Measurements from ENCODE around the gene IL36B.

The IL36B gene

GRCh38 chr2:113050921-113051895, 1.5 kb downstream of the IL36B start:
- DNase-seq = no peak

- no peak for DNase-seq
Measured at GRCh38 chr2:113046465-113046864, 6.2 kb downstream of the IL36B start.

- DNase-seq = no peak
Measured at GRCh38 chr2:113041871-113042270, 10.8 kb downstream of the IL36B start.

- DNase-seq = no peak
Measured at GRCh38 chr2:113039719-113040118, 12.9 kb downstream of the IL36B start.

- no peak for DNase-seq
Measured at GRCh38 chr2:113039158-113039557, 13.5 kb downstream of the IL36B start.

GRCh38 chr2:113038291-113038690, 14.4 kb downstream of the IL36B start:
- DNase-seq = no peak

GRCh38 chr2:113036763-113037162, 15.9 kb downstream of the IL36B start:
- no peak for DNase-seq

- no peak for DNase-seq
Measured at GRCh38 chr2:113034016-113034415, 18.7 kb downstream of the IL36B start.

- no peak for DNase-seq
Measured at GRCh38 chr2:113032737-113033136, 19.9 kb downstream of the IL36B start.

GRCh38 chr2:113028112-113028511, 24.6 kb downstream of the IL36B start:
- no peak for DNase-seq

- DNase-seq = no peak
Measured at GRCh38 chr2:113027691-113028090, 25.0 kb downstream of the IL36B start.

- no peak for DNase-seq
Measured at GRCh38 chr2:113025737-113026136, 26.9 kb downstream of the IL36B start.

GRCh38 chr2:113024764-113025163, 27.9 kb downstream of the IL36B start:
- DNase-seq = no peak

- DNase-seq = no peak
Measured at GRCh38 chr2:113021312-113021711, 31.4 kb downstream of the IL36B start.

- DNase-seq = no peak
Measured at GRCh38 chr2:113018509-113018908, 34.2 kb downstream of the IL36B start.

GRCh38 chr2:113015655-113016054, 37.0 kb downstream of the IL36B start:
- no peak for DNase-seq

- DNase-seq = no peak
Measured at GRCh38 chr2:113015042-113015441, 37.6 kb downstream of the IL36B start.

- no peak for DNase-seq
Measured at GRCh38 chr2:113014067-113014466, 38.6 kb downstream of the IL36B start.

GRCh38 chr2:113013336-113013661, 39.4 kb downstream of the IL36B start:
- DNase-seq = no peak

- no peak for DNase-seq
Measured at GRCh38 chr2:113012436-113013335, 40.0 kb downstream of the IL36B start.

GRCh38 chr2:113011108-113011507, 41.6 kb downstream of the IL36B start:
- no peak for DNase-seq

- DNase-seq = peak; percentile 4
Measured at GRCh38 chr2:113010088-113010487, 42.6 kb downstream of the IL36B start.

GRCh38 chr2:113009622-113010021, 43.0 kb downstream of the IL36B start:
- DNase-seq = no peak

- DNase-seq = no peak
Measured at GRCh38 chr2:113007250-113007649, 45.4 kb downstream of the IL36B start.
